ENCODE measurements around the gene CACNA1A.
A peak's percentile ranks its signal among the peaks of the same experiment; 100 is the strongest.
"Not testable (repeated sequence)": the region's sequence is repeated elsewhere in the genome, so short reads cannot be mapped to it uniquely, and the experiment has no call there.

Gene CACNA1A

GRCh38 chr19:13427273-13428051, 78.8 kb downstream of the CACNA1A start:
- no peak for DNase-seq (ENCODE audit: low read depth, low spot score)

- DNase-seq (ENCODE audit: low read depth, low spot score) = not testable (repeated sequence)
Observed at GRCh38 chr19:13425875-13426274, 80.4 kb downstream of the CACNA1A start.

- no peak for DNase-seq (ENCODE audit: low read depth, low spot score)
Observed at GRCh38 chr19:13425151-13425550, 81.1 kb downstream of the CACNA1A start.

- no peak for DNase-seq (ENCODE audit: low read depth, low spot score)
Observed at GRCh38 chr19:13420780-13421179, 85.5 kb downstream of the CACNA1A start.

- DNase-seq (ENCODE audit: low read depth, low spot score) = no peak
Observed at GRCh38 chr19:13417054-13417453, 89.2 kb downstream of the CACNA1A start.

- DNase-seq (ENCODE audit: low read depth, low spot score) = no peak
Observed at GRCh38 chr19:13411899-13412298, 94.4 kb downstream of the CACNA1A start.

- no peak for DNase-seq (ENCODE audit: low read depth, low spot score)
Observed at GRCh38 chr19:13410946-13411345, 95.3 kb downstream of the CACNA1A start.

- DNase-seq (ENCODE audit: low read depth, low spot score) = no peak
Observed at GRCh38 chr19:13408889-13409518, 97.3 kb downstream of the CACNA1A start.

GRCh38 chr19:13404236-13404635, 102.0 kb downstream of the CACNA1A start:
- no peak for DNase-seq (ENCODE audit: low read depth, low spot score)

GRCh38 chr19:13401388-13401787, 104.9 kb downstream of the CACNA1A start:
- peak; percentile 25 for DNase-seq (ENCODE audit: low read depth, low spot score)

- DNase-seq (ENCODE audit: low read depth, low spot score) = no peak
Observed at GRCh38 chr19:13400296-13400695, 106.0 kb downstream of the CACNA1A start.

- DNase-seq (ENCODE audit: low read depth, low spot score) = no peak
Observed at GRCh38 chr19:13399746-13400145, 106.5 kb downstream of the CACNA1A start.

GRCh38 chr19:13398780-13399726, 107.2 kb downstream of the CACNA1A start:
- no peak for DNase-seq (ENCODE audit: low read depth, low spot score)

- DNase-seq (ENCODE audit: low read depth, low spot score) = no peak
Observed at GRCh38 chr19:13398182-13398581, 108.1 kb downstream of the CACNA1A start.

- DNase-seq (ENCODE audit: low read depth, low spot score) = peak; percentile 82
Observed at GRCh38 chr19:13396250-13397080, 109.8 kb downstream of the CACNA1A start.

- DNase-seq (ENCODE audit: low read depth, low spot score) = no peak
Observed at GRCh38 chr19:13382633-13382938, 123.7 kb downstream of the CACNA1A start.

- no peak for DNase-seq (ENCODE audit: low read depth, low spot score)
Observed at GRCh38 chr19:13381827-13382632, 124.2 kb downstream of the CACNA1A start.

GRCh38 chr19:13376537-13376936, 129.7 kb downstream of the CACNA1A start:
- DNase-seq (ENCODE audit: low read depth, low spot score) = no peak

- no peak for DNase-seq (ENCODE audit: low read depth, low spot score)
Observed at GRCh38 chr19:13373599-13373998, 132.7 kb downstream of the CACNA1A start.

- no peak for DNase-seq (ENCODE audit: low read depth, low spot score)
Observed at GRCh38 chr19:13370948-13371347, 135.3 kb downstream of the CACNA1A start.

Measured in ELF-1 (cell line).